ENCODE results near the gene FAM13A.

Gene FAM13A

DNA sequence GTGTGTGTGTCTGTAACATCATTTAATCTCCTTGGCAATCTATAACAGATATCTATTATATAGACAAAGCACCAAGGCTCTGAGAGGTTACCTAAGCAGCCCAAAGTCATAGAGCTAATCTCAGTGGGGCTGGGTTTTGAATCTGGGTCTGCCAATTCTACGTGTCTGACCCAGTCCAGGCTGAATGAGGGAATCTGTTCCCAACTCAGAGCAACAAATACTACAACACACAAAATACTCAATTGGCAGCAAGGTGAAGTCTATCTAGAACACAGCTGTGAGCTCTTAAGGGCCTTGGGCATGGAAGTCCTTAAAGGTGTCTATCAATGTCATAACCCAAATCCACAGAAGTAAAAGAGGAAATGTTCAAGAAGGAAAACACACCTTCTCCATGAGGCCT is 311.8 kb downstream of the FAM13A start:
- DNase-seq (ENCODE audit: low read depth) = no peak

DNA sequence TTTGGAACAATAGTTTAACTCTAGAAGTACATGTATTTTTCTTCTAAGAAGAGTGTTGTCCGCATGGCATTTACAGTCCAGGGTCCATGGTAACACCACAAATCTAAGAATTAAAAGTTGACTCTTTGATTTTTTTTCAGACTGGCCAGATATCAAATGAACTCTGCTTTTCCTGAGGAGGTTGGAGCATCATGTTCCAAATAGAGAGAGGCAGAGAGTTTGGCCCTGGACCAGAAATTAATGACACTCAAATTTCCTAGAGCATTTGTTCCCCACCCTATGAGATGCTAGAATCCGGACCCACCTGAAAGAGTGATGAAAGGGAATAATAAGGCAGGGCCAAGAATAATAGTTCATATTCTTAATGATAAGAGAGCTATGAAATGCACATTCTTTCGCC is 312.4 kb downstream of the FAM13A start:
- DNase-seq (ENCODE audit: low read depth) = no peak

DNA sequence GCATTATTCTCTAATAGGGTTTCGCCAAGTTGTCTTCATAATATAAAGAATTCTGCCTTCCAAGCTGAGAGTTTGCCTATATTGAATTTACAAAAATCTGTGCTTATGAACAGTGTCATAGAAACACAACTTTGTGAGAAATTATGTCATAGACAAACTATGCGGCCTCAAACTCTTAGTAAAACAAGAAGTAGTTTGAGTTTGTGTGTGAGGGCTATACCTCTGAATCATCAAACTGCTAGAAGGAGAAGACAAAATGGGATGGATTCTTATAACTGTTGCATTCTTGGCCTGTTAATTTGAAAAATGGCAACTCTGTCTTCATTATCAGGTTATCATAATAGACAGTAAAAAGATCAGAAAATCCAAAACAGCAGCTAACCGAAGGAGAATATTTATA is 313.3 kb downstream of the FAM13A start:
- no peak for DNase-seq (ENCODE audit: low read depth)

DNA sequence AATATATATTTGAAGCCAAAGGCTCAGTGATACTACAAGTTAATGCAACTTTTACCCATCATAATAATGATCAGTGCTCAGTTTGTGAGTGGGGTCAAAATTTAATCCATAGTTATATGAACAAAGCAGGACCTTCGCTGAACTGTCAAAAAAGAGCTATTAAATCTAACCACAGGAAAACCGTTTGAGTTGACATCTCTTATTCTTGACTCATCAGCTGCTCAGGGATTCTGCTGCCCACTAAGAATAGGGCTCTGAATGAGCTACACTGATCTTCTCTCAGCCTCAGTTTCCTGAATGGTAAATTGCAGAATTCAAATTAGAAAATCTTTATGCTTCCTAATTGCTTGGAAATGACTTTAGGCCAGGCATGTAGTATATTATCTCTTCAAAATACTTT is 314.4 kb downstream of the FAM13A start:
- no peak for DNase-seq (ENCODE audit: low read depth)

DNA sequence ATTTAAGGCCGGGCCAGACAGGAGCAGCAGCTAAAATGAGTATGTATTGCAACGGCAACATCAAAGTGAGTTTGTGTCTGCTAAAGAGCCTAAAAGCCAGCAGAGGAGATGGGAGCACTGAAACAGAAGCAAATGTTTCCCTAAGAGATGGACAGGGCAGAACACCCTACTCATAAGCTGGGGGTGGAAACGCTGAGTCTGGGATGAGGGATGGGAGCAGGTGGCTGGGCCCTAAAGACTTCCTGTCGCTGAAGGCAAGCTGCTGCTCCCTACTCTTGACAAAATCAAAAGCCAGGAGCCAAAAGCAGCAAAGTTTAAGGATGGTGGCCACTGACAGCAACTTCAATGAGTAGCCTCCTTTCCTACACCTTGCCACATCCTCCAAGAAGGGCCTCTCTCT is 318.8 kb downstream of the FAM13A start:
- no peak for DNase-seq (ENCODE audit: low read depth)

DNA sequence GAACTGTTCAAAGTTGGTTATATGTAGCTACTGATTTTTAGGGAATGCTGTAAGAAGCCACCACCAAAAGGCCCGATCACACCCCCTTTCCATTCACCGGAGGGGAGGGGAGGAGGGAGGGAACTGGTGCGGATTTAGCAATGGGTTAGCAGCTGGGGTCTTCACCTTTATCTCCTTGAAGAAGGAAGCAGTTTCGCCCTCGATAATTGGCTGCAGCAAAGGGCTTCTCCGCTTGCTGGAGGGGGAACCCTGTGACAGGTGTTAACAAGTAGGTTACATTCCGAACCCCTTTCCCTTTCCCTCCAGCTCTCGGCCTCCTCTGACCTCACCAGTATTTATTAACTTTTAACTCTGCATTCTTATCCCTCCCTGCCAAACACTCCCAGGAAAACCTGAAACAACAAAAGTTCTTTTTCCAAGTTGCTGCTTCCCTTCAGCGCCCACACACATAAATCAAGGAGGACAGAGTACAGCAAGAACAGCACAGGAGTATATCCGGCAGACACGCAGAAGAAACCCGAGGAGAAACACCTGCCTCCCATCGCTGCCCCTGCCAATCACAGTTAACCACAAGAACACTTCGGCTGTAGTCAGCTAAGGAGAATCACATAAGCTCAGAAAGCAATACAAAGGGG is 319.6 kb downstream of the FAM13A start:
- no peak for DNase-seq (ENCODE audit: low read depth)

DNA sequence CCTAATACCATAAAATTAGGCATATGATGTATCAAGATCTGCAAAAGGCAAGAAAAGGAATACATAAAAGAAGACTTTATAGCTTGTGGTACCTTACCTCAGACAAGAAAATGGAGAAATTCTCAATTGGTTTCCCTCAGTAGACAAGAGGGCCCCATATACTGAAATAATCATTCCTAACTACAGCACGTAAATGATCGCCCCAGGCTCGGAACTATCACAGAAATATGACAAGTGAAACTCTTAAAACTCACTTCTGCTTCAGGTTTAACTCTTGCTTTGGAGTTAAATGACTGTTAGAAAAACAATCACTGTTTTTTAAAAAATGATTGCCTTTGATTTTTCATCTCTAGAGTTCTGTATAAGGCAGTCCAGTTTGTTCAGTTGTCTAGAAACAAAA is 320.7 kb downstream of the FAM13A start:
- no peak for DNase-seq (ENCODE audit: low read depth)

DNA sequence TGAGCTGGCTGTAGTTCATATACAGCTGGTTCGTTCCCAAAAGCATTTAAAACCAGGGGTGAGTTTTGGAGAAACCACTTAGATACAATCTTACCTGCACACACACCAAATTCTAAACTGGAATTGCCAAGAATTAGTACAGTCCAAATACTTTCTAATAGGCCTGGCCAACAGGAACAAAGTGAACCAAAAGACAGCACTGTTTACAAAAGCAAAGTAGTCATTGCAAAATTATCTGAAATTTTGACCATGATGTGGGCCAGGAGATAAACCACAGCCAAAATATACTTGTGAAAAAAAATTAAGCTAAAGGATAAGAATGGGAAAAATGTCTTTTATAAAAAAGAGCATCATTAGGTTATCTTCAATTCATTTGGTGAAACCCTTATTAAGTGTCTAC is 321.4 kb downstream of the FAM13A start:
- DNase-seq (ENCODE audit: low read depth) = no peak

DNA sequence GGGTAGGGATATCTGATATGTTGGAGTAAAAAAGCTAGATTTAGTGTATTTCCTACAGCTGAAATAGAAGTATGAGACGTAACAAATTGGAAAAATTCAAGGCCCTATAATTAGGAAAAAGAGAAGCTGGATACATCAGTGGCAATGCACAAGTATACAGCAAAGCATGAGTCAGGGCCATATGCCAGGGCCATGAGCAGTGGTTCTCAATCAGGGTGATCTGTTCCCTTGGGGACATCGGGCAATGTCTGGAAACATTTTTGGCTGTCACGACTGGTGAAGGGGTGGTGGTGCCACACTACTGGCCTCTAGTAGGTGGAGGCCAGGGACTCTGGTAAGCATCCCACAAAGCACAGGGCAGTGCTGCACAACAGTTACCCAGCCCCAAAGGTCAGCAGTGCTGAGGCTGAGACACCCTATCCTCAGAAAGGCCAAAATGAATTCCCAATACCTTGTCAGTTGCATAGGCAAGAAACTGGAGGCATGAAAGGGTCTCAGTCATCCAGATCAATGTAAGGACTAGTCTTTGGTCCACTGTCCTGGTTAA is 322.5 kb downstream of the FAM13A start:
- no peak for DNase-seq (ENCODE audit: low read depth)

DNA sequence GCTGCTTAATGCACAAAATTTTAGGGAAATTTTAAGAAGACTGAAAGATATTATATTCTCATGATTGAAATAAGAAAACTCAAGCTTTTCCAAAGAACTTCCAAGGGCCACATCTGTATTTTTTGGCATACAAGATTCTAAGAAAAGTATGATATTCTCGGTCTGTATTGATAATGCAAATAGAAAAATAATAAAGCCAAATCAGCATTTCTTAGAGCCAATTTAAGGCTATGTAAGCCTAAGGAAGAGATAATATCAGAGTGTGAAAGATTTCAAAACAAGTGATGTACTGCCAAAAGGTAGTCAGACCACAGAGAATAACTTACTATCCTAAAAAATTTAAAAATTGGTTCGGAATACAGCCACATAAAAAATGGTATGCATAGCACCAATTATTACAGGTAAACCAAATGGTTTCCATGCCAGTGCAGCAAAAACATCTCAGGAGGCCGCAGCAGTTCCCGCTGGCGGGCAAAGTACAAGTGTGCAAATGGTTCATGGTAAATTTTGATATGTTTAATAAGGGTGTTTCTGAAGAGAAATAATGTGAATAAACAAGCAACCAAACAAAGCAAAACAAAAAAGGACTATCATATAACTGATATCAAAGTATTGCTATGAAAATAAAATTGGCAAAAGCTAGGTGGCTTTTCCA is 324.1 kb downstream of the FAM13A start:
- no peak for DNase-seq (ENCODE audit: low read depth)

DNA sequence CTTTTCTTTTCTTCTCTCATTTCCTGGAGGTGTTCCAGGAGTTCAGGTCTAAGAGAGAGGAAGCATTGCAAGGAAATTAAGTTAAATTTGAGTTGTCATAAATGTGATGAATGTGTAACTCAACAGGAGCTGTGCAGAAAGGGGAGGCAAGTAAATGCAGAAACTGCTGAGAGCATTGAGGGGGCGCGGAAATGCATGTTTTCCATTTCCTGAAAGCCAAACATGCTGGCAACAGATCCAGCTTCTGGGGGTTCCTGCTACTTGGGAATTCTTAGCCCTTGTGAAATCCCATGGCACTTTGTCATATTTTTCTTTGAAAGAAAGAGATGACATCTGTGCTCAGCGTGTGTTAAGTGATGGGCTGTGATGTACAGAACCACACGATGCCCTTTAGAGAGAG is 325.6 kb downstream of the FAM13A start:
- DNase-seq (ENCODE audit: low read depth) = no peak

DNA sequence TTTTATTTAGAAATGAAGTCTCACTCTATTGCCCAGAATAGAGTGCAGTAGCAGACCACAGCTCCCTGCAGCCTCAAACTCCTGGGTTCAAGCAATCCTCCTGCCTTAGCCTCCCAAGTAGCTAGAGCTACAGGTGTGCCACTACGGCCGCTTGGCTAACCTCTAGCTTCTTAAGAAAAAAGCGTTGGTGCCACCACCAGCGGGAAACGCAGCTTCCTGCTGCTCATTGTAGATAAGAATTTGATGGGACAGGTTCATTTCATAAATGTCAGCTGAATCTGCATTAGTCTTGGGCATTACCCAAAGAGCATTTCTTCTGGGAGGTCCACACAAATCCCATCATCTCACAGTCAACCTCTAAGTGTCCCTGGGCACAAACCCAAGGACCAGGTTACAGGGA is 326.2 kb downstream of the FAM13A start:
- no peak for DNase-seq (ENCODE audit: low read depth)

DNA sequence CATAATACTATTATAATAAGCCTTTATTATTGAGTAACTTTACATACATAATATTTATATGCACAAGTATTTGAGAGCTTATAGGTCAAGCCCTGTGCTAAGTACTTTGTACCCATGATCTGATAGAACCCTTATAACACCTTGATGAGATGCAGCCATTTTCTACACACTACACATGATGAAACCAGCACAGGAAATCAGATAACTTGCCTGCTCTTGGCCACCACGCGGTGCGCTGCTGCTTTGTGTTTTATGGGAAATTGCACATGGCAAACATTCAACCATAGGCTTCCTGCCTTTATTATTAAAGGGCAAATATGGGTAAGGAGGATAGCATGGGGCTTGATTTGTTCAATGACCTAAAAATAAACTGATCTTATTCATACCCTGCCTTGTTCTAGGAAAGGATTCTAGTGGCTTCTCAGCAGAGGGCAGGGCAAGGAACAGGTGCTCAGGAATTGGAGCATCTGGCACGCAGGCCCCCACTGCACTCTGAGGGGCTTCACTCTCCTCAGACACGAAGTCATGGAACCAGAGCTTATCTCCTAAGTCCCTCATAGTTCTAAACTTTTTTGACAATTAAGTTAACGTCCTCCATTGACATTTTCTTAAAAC is 327.7 kb downstream of the FAM13A start:
- DNase-seq (ENCODE audit: low read depth) = no peak

DNA sequence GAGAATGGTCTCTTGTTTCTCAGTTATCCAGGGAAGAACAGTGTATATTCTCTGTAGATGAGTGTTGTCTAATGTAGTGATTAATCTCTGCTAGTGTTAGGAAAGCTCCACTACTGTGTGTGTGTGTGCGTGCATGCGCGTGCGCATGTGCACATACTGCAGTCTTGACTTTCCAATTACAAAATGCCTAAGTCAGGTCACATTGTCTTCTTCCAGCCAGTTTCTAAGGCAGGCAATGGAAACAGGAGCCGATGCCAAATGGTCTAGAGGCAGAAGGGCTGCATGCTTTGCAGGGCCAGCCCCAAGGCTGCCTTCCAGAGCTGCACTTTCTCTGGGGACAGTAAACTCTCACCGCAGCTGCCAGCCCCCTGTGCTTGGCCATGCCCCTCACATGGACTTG is 328.8 kb downstream of the FAM13A start:
- DNase-seq (ENCODE audit: low read depth) = no peak

DNA sequence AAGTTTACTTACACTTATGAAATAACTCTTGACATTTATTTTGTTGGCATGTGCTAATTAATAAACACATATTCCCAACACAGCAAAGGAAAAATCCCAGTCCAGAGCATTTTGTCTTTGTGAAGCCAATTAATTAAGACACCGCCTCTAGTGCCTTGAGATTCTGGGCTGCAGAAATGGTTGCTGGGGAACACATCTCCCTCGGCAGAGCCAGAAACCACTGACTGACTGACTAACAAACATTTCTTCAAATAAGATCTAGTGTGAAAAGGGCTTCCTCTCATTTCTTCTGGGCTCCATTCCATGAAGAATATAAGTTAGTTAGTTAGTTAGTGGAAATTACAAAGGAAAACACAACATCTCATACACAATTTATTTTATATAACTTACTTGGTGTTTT is 331.0 kb downstream of the FAM13A start:
- no peak for DNase-seq (ENCODE audit: low read depth)

DNA sequence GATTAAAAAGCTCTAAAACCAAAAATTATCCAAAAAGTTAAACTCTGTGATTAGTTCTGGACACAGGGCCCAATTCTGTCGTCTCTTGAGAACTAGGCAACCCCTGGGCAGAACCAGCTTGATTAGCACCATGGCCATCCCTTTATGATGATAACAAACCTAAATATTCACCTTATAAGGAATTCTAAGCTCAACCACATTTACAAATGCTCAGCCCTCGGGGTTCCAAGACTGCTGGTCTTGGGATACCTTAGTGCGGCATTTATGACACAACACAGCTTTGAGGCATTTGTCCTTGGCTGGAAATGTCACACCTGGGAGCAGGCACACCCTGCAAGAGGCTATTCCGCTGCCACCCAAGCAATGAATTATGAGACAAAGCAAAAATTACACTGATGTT is 331.8 kb downstream of the FAM13A start:
- no peak for DNase-seq (ENCODE audit: low read depth)

DNA sequence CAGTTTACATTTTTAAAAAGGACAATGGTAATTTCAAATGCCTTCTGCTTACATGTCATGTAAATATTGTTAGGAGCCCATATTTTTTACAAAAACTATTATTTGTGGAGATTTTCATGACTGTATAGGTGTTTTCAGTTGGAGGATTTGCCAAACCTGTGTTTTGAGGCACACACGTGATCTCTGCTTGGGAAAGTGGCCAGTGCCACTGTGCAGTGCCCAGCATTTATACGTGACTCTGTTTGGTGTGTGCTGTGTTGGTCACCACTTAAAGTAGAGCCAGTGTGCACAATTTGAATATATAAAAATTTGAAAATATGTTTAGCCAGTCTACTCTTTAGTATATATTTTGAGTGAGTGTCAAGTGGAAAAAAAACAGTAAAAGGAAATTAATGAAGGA is 332.6 kb downstream of the FAM13A start:
- no peak for DNase-seq (ENCODE audit: low read depth)

DNA sequence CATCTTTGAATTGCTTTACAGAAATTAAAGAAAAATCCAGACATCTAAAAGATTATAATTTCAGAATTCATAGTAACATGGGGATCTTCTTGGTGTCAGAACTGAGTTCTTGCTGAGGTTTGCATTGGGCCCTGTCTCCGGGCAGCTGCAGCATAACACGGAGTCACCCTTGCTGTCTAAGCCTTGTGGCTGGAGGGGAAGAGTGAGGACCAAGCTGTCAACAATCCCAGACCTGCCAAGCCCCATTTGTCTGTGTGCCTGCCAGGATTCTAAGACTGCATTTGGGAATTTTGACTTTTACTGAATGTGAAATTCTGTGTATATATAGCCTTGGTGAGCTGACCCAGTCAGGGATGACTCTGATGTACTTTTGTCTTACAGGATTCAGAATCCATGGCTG is 334.2 kb downstream of the FAM13A start:
- DNase-seq (ENCODE audit: low read depth) = no peak

DNA sequence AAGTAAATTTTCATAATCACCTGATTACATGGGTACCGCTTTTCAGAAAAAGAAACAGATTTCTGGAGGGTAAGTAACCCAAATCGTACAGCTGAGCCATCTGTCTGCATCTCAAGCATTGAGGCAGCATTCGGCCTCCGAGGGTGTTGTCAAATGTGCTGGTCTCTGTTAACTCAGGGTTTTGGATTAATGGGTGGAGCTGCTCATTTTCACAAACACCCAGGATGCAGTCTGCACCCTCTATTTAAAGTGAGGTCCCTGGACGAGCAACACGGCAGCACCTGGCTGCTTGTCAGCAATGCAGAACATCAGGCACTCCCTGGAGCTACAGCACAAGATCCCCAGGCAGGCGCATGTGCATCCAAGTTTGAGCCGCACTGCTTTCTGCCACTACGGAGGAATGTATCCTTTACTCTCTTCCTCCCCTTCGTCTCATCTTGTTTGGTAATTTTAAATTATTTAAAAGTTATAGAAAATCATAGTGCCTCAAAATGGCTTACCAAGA is 334.7 kb downstream of the FAM13A start:
- no peak for DNase-seq (ENCODE audit: low read depth)

DNA sequence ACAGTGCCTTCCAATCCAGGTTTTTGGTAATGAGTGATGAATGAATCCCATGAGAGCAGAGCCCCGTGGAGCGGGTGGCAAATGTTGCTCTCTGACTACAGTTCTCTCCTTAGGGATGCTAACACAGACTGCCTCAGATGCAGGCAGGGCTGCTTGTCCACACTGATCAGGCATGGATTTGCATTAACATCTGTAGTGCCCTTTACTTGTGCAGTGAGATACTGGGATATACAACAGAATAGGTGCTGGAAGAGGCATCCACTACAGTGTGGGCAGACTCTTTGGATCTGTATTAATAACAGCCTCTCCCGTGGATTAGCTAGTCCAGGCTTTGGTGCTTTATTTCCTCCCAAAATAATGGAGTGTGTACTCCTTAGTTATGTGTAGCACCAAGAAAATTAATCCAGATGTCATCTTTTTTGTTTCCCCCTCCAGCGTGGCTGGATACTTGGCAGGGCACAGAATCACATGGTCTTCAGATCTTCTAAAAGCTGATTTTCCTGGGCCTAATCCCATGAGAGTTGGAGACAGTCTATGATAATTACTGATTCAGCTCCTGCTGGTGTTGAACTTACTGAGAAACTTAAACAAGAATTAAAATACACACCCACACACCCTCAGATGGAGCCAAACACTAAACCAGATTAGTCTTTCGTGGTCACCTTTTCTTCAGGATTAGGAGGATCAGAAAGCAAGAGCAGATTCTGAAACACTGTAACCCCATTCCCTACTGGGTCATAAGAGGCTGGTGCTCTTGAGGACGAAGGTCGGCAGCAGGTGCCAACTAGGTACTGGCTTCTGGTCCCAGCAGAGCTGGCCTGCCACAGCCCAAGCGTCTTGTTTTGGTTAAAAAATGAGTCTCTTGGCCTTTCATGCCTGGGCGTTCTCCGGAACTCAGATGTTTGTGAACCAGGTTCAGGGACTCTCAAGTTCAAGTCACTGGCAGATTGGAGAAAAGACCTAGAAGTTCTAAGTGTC is 336.2 kb downstream of the FAM13A start:
- DNase-seq (ENCODE audit: low read depth) = no peak

DNA sequence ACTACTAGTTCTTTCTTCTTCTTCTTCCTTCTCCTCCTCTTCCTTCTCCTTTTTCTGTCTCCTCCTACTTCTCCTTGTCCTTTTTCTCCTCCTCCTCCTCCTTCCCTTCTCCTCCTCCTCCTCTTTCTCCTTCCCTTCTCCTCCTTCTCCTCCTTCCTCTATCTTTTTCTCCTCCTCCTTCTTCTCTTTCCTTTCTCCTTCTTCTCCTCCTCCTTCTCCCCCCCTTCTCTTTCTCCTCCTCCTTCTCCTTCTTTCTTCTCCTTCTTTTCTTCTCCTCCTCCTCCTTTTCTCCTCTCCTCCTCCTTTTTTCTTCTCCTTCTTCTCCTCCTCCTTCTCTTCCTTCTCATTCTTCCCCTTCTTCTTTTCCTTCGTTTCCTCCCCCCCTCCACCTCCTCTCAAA is 337.6 kb downstream of the FAM13A start:
- no peak for DNase-seq (ENCODE audit: low read depth)

DNA sequence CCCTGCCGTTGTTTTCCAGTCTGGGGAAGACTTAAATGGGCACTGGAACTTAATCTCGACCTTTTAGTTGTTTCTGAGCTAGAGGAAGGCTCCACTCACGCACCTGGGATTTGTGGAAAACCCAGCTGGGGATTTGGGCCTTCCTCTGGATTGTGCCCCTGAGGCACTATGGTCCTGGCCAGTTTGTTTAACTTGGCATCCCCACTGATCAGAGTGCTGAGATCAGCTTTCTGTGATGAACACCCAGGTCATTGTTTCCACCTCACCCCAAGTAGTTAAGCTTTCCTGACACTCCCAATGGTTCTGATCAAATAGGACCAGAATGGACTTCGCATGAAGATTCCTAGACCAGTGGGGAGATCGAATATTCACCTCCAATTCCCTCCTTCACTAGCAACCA is 338.9 kb downstream of the FAM13A start:
- DNase-seq (ENCODE audit: low read depth) = no peak

Measured in CMK (cell line).